Fibroblast of skin of right quadriceps (primary cell): ENCODE results near the gene CRAMP1.

Source experiments
- DNase-seq: peaks from one replicate; pipeline ENCODE4 v3.0.0-alpha.2; 2013

Gene CRAMP1

DNA sequence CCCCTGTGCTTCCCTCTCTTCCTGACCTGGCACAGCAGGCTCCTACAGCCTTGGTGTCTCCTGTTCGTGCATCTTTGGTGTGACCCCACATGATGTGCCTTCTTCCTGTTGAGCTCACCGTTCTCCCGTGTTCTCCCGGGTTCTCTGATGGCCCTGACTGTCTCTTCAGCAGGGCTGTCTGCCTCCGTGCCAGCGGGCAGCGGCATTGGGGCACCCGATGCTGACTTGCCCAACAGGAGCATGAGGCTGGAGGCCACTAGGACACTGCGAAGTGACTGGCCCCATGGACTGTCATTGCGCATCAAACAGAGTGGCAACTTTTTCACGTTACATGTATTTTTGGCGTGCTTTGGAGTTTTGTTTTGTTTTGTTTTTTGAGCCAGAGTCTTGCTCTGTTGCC lies 22.4 kb downstream of the CRAMP1 start:
- DNase-seq, result no peak

DNA sequence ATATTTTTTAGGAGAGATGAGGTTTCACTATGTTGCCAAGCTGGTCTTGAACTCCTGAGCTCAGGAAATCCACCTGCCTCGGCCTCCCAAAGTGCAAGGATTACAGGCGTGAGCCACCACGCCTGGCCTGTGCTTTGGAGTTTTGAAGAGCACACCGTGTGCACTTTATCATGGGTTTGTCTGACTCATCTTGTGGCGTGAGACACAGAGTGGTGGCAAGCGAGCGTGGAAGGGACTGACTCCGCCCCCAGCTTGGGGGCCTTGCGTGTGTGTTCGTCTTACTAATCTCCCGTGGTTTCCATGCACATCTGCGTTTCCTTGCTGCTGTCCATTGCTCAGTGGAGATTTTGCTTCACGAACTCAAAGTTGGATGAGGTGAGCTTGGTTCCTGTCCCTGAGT lies 22.9 kb downstream of the CRAMP1 start:
- DNase-seq, result no peak

DNA sequence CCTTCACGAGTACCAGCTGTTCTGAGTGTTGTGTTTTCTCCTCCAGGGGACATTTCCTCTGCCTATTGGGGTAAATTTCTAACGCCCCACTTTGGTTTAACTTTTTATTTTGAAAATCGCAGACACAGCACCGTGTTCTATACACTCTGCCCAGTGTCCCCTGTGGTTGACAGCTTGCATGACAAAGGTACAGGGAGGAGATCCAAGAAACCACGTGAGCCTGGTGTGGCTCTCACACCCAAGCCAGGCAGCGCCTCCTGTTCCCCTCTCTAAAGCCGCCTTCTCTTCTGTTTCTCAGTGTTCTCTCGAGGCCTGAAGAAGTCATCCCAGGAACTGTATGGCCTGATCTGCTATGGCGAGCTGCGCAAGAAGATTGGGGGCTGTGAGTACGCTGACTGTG lies 25.4 kb downstream of the CRAMP1 start:
- DNase-seq, result no peak

DNA sequence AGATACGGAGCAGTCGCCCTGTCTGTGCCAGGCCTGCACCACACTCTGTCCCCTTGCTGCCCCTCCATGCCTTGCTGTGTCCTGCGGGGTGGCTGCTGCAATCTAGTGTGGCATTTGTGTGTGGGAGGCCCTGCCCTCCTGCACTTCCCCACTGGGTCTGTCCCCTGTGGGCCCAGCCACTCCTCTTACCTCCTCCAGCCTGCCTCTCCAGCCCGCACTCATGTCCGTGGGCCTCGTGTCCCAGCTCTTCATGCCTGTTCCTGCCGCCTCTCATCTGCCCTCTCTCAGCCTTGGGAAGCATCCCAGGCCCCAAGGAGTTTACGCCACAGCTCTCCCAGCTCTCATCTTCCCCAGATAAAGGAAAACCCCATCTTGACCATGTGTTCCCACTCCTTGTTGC lies 26.6 kb downstream of the CRAMP1 start:
- DNase-seq, result no peak

DNA sequence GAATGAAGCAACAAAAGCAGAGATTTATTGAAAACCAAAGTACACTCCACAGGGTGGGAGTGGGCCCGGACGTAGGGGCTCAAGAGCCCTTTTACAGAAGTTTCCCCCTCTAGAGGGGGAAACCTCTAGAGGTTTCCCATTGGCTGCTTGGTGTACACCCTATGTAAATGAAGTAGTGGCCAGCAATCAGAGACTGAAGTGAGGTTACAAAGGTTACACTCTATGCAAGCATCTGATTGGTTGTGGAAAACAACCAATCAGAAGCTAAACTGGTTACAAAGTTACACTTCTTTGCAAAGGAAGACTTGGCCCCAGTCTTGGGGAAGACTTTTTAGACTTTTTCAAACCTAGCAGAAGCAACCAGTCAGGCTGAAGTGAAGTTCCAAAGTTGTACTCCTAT lies 27.1 kb downstream of the CRAMP1 start:
- no peak for DNase-seq

DNA sequence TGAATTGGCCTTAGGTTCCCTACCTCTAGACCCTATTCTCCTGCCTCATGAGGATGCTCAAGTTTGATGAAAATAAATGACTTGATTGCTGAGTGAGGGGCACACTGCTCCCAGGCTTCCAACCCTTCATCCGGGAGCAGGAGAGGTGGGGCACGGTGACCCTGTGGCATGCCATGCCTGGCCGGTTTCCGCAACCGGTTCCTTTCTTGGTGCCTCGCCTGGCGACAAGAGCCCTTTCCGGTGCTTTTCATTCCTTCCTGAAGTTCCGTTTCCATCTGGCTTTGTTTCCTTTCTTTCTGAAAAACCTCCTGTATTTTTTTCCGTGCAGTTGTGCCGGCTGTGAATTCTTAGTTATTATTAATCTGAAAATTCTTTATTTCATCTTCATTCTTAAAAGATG lies 27.7 kb downstream of the CRAMP1 start:
- no peak for DNase-seq

DNA sequence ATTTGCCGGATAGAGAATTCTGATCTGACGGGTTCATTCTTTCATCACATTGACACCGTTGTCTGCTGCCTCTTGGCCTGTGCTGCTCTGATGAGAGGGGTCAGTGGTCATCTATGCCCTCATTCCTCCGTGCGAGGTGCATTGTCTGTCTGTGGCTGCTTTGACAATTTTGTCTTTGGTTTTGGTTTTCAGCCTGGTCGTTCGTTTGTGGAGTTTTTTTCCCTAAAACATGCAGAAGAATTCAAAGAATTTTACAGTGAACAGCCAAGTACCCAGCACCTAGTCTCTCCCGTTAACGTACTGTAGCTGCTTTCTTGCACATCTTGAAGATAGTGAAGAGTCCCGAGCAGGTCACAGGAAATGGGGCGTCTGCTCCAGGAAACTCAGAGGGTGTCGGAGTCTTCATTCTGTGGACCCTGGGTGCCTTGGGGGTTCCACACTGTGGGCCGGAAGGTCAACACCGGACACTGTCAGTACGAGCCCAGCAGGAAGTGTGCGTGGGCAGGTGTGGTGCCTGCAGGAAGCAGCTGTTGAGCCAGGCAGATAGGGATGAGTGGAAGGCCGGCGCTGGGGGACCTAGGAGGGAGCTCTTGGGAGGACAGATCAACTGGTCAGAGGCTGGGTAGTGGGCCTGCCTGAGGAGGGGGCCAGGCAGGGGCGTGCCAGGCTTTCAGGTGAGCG lies 28.2 kb downstream of the CRAMP1 start:
- no peak for DNase-seq

DNA sequence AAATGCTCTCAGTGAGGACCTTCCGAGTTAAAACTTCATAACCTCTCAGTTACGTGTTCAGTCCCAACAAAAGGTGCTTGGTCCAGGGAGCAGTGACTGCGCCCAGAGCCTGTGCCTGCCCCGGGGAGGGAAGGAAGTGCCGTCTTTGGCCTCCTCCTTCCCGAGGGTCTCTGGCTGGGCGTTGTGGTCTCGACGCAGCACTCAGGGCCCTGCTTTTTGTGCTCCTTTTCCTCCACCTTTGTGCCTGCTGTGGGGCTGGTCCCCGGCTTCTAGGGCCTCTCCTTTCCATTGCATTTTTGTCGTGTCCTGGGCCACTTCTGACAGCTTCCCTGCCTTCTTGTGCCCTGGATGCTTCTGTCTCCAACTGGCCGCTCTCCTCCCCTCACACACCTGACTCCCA lies 29.1 kb downstream of the CRAMP1 start:
- no peak for DNase-seq

DNA sequence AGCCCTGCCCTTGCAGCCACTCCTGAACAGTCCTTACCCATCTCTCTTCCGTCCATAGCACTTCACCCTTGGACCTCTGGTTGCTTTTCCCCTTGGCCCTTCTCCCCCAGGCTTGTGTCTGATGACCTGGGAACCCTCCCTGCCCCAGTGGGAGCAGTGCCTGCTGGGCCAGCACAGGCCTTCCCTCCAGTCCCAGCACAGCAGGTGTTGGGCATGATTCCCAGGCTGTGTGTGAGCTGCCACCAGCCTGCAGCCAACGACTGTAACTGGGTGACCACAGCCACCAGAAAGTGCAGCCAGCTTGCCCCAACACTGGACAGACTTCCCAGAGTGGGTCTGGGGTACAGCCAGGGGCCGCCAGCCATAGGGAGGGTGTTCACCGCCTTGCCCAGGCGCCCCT lies 30.0 kb downstream of the CRAMP1 start:
- DNase-seq, result no peak

DNA sequence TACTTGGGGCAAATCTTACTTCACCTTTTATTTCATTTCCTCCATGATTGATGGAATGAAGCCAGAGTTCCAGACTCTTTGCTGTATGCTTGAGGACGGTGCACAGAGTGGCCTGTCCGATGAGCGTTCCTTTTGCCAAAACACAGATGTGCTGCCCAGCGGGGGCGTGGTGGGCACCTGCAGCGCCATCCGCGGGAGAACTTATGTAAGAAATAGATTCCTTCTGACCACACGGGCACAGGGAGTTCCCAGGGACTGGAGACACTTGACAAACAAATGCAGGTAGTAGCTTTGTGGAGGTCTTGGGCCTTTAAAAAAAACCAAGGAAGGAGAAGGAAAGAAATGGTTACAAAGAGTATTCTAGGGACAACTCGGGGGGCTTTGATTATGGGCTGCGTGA lies 30.6 kb downstream of the CRAMP1 start:
- no peak for DNase-seq

DNA sequence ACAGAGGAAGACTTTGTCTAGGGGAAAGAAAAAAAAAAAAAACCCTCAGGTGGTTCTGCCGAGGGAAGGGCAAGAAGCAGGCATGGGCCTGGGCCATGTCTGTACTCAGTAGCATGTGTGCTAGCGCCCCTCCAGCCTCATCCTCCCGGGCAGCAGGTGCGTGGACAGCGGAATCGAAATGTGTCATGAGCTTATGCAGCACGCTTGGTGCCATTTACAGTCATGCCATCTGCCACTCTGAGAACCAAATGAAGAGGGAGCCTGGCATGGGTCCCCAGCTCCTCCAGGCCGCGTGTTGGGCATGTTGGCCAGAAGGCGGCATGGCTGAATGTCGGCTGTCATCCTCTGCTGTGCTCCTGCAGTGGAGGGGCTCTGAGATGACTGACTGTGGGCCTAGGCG lies 31.4 kb downstream of the CRAMP1 start:
- DNase-seq, result no peak

DNA sequence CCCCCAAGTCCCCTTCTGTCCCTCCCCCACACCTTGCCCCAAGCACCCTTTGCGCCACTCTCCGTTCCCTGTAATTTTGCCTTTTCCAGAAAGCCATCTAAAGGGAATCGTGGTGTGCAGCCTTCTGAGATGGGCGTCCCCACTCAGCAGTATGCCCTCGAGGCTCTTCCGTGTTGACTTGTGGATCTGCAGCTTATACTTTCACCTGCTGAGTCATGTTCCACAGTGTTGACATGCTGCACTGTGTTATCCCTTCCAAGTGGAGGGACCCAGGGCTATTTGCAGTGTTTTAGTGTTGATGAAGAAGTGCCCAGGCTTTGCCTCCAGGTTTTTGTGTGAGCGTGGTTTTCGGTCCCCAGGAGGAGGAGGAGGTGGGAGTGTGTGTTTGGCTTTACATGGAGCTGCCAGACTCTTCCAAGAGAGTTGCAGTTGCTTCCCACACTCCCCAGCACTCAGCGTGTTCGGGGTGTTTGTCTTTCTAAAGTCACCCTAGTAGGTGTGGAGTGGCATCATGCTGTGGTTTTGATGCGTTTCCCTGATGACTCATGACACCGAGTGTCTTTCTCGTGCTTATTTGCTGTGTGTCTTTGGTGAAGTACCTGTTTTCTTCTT lies 33.9 kb downstream of the CRAMP1 start:
- no peak for DNase-seq

DNA sequence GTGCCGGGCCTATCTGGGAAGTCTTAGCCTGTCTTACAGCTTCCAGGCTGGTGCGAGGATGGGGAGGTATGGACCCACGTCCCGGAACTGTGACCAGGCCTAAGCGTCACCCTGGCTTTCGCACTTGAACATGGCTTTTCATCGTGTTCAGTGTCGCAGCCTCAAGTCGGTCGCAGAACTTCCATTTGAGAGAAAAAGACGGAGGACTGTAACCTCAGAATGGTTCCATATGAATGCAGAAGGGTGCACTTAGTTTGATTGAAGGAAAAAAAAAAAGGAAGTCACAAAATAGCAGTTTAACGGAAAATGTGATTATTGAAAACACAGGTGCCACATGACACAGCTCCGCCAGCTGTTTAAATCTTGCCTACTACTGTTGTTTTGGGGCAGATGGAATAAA lies 35.7 kb downstream of the CRAMP1 start:
- no peak for DNase-seq

DNA sequence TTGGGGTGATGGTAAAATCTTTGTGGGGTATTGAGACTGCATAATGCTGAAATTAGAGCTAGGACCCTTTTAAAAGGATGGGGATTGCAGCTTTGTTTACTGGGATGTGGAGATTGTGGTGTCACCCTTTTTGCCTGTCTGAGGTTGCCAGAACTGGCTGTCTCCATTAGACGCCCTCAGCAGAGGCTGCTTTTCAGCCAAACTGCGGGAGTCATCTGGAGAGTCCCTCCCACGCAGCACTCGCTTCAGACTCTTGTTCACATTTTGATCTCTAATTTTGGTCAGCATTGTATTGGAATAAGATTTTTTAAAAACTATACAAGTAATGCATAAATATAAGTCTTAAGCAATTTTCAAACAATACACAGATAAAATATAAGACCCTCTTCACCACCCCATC lies 38.0 kb downstream of the CRAMP1 start:
- no peak for DNase-seq

DNA sequence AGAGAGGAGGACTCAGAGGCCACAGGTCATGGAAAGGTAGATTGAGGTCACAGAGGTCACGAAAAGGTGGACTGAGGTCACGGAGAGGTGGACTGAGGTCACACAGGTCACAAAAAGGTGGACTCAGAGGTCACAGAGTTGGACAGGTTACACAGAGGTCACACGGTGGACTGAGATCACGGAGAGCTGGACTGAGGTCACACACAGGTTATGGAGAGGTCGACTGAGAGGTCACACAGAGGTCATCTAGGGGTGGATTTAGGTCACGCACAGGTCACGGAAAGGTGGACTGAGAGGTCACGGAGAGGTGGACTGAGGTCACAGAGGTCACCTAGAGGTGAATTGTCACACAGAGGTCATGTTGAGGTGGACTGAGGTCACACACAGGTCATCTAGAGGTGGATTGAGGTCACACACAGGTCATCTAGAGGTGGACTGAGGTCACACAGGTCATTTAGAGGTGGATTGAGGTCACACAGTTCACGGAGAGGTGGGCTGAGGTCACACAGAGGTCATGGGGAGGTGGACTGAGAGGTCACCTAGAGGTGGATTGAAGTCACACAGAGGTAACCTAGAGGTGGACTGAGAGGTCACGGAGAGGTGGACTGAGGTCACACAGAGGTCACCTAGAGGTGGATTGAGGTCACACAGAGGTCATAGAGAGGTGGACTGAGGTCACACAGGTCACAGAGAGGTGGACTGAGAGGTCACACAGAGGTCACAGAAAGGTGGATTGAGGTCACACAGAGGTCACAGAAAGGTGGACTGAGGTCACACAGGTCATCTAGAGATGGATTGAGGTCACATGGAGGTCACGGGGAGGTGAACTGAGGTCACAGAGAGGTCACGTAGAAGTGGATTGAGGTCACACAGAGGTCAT lies 39.2 kb downstream of the CRAMP1 start:
- peak; percentile 22 for DNase-seq

DNA sequence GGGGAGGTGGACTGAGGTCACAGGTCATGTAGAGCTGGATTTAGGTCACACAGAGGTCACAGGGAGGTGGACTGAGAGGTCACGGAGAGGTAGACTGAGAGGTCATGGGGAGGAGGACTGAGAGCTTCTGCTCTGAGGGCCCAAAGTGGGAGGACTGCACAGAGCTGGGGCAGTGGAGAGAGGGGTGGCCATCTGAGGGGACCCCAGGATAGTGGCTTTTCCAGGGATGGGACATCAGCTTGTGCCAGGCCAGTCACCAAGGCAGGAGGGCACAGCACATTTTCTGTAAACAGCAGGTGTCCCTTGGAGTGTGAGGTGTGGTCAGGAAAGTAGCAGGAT lies 39.8 kb downstream of the CRAMP1 start:
- no peak for DNase-seq

DNA sequence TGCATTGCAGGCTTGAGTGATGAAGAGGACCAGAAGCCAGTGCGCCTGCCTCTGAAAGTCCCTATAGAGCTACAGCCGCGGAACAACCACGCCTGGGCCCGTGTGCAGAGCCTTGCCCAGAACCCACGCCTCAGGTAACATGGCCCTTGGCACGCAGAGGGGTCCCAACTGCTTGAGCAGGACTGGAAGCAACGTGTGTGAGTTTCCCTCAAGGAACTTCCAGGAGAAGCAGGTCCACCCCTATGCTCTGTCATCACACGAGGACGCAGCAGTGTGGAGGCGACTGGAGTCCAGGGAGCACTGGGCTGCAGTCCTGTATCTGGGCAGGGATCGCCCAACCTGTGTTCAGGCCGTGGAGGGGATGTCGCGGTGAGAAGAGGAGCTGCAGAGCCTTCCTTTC lies 40.9 kb downstream of the CRAMP1 start:
- DNase-seq, result no peak

DNA sequence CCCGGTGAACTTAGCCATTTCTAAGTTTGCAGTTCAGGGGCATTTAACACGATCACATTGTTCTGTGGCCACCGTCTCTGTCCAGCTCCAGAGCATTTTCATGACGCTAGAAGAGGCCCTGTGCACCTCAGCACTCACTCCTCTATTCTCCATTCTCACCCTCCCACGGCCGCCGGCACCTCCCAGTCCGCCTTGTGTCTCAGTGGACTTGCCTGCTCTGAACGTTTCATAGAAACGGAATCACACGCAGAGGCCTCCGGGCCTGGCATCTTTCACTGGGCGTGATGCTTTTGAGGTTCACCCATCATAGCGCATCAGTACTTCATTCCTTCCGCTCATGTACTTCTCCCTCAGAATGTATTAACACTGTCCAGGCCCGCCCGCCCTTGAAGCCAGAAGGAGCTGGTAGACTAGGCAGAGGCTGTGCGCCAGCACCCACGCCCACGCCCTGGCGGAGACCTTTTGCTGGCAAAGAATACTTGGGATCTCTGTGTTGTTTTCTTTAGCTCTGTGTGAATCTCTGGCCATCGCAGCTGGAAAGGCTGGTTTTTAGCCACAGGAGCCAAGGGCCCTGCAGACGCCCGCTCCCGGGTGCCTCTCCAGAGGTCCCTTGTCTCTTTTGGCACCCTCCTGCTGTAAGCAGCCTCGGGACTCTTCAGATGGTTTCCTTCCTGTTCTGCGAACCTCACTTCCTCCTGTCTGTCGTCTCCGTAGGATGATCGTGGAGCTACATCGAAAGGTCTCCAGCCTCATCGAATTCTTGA lies 42.5 kb downstream of the CRAMP1 start:
- DNase-seq, result no peak

DNA sequence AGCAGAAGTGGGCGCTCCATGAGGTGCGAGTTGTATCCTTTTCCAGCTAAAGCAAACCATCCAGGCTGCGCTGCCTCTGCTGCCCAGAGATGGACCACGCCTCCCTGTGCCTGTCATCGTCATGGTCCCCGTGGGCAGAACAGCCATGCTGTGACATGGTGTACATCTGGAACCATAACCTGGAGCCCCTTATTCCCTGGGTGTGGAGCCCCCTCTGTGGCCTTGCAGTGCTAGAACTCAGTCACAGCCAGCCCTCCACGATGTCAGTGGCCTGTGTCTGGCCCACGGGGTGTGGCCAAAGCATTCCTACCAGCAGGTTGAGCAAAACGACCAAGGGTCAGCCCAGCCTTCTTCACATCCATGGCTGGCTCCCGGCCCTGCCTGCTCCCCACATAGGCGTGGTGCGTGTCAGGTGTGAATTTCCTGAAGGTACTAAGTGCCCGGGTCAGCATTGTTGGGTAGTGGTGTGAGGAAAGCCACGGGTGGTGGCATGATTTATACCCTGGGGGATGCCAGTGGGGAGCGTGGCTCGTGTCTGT lies 43.2 kb downstream of the CRAMP1 start:
- DNase-seq, result no peak

DNA sequence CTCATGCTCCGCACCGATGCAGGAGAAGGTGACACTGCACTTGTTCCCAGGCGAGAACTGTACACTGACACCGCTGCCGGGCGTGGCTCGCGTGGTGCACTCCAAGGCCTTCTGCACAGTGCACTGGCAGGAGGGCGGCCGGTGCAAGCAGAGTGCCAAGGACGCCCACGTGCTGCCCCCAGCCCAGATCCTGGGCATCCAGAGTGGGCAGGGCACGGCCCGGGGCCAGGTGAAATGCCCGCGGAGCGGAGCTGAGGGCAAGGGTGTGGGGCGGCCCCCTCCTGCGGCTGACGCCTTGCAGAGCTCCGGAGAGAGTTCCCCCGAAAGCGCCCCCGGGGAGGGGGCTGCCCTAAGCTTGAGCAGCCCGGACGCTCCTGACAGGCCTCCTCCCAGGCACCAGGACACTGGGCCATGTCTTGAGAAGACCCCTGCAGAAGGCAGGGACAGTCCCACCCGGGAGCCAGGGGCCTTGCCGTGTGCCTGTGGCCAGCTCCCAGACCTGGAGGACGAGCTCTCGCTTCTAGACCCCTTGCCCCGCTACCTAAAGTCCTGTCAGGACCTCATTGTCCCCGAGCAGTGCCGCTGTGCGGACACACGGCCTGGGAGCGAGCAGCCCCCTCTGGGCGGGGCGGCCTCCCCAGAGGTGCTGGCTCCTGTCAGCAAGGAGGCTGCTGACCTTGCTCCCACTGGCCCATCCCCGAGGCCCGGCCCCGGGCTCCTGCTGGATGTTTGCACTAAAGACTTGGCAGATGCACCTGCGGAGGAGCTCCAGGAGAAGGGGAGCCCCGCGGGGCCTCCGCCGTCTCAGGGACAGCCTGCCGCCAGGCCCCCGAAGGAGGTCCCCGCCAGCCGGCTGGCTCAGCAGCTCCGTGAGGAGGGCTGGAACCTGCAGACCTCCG lies 44.0 kb downstream of the CRAMP1 start:
- DNase-seq, result no peak

DNA sequence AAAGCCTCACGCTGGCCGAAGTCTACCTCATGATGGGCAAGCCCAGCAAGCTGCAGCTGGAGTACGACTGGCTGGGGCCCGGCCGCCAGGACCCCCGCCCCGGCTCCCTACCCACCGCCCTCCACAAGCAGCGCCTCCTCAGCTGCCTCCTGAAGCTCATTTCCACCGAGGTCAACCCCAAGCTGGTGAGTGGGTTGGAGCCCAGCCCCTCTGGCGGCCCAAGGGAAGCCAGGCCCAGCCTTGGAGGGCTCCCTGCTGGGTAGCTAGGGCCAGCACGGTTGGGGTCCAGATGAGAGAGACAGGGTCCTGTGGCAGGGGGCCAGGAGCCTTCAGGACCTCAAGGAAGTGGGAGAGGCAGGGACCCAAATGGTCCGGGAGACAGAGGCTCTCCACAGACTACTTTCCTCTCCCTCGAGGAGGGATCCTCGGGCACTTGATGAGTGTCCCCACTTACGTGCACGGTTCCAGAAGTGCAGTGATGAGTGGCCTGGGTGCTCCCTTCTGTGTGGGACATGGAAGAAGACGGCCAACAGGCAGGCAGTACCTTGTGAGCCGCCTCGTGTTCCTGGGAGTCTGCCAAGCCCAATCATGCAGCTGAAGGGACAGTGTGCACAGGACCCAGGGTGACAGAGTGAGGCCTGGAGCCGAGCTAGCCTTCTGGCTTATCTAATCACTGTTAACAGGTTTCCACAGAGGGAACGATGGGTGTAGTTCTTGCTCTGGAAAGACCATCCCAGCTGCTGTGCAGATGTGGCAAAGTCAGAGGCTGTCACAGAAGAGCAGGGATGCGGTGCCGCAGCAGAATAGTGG lies 44.9 kb downstream of the CRAMP1 start:
- no peak for DNase-seq
